ENCODE measurements around the gene LRRTM3.

Gene LRRTM3

GRCh38 chr10:66924674-66925345 is 1.0 kb upstream of the LRRTM3 start:
- no peak for TF ChIP-seq CTCF (conservative IDR thresholded peaks at IDR 0.05; ENCODE audit: control insufficient read depth, insufficient read depth, low read depth, low read length)
- no peak overlapping the region for H3K4me3 ChIP-seq (ENCODE audit: control insufficient read depth, low read depth, low read length)
- no peak for DNase-seq (ENCODE audit: low read depth)

GRCh38 chr10:66925373-66925772 is 463 bp upstream of the LRRTM3 start:
- TF ChIP-seq CTCF (conservative IDR thresholded peaks at IDR 0.05; ENCODE audit: control insufficient read depth, insufficient read depth, low read depth, low read length) = no peak
- no peak overlapping the region for H3K4me3 ChIP-seq (ENCODE audit: control insufficient read depth, low read depth, low read length)
- DNase-seq (ENCODE audit: low read depth) = no peak

- TF ChIP-seq CTCF (conservative IDR thresholded peaks at IDR 0.05; ENCODE audit: control insufficient read depth, insufficient read depth, low read depth, low read length) = no peak
- no peak overlapping the region for H3K4me3 ChIP-seq (ENCODE audit: control insufficient read depth, low read depth, low read length)
Observed at GRCh38 chr10:66926841-66927240, 1.0 kb downstream of the LRRTM3 start.

GRCh38 chr10:66927251-66927935 is 1.6 kb downstream of the LRRTM3 start:
- no peak for TF ChIP-seq CTCF (conservative IDR thresholded peaks at IDR 0.05; ENCODE audit: control insufficient read depth, insufficient read depth, low read depth, low read length)
- H3K4me3 ChIP-seq (ENCODE audit: control insufficient read depth, low read depth, low read length) = no peak overlapping the region
- no peak for DNase-seq (ENCODE audit: low read depth)

More at GRCh38 chr10:66926841-66927240, 1.0 kb downstream of the LRRTM3 start:
- DNase-seq (ENCODE audit: low read depth) = no peak

- TF ChIP-seq CTCF (conservative IDR thresholded peaks at IDR 0.05; ENCODE audit: control insufficient read depth, insufficient read depth, low read depth, low read length) = no peak
- DNase-seq (ENCODE audit: low read depth) = no peak
- no peak overlapping the region for H3K4me3 ChIP-seq (ENCODE audit: control insufficient read depth, low read depth, low read length)
Observed at GRCh38 chr10:66927971-66928770, 2.3 kb downstream of the LRRTM3 start.

- H3K4me3 ChIP-seq (ENCODE audit: control insufficient read depth, low read depth, low read length) = no peak overlapping the region
- TF ChIP-seq CTCF (conservative IDR thresholded peaks at IDR 0.05; ENCODE audit: control insufficient read depth, insufficient read depth, low read depth, low read length) = no peak
- DNase-seq (ENCODE audit: low read depth) = no peak
Observed at GRCh38 chr10:66928776-66929175, 2.9 kb downstream of the LRRTM3 start.
